Fibroblast of the aortic adventitia (primary cell): Measurements from ENCODE around the gene GPC5. TPM values are rescaled to one million over a fixed set of nuclear protein-coding genes. Genes with fewer than 3 reads are reported as not detected.

Experiments used
- DNase-seq: peaks from one replicate; pipeline ENCODE4 v3.0.0-alpha.2; 2010; ENCODE audit warnings: low read depth
- H3K4me3 ChIP-seq: 2 replicates; pipeline ENCODE4 v1.5.1; 2011; ENCODE audit warnings: low read depth, mild to moderate bottlenecking, control low read depth, low read length, moderate library complexity
- CTCF ChIP-seq: IDR thresholded peaks from 2 replicates; pipeline ENCODE4 v1.5.1; 2011; ENCODE audit warnings: mild to moderate bottlenecking, low read length, control low read depth, inconsistent platforms; ENCODE audit not compliant: insufficient read depth
- total RNA-seq: library from RNA; depleted of rRNA; stranded (reverse); fragments of >200 nt; gene quantifications from 2 replicates; pipeline ENCODE4 v1.2.3, GENCODE V29; 2012; ENCODE audit warnings: low replicate concordance

Gene GPC5
- total RNA-seq, 1 donor, result 0.18 TPM

DNA sequence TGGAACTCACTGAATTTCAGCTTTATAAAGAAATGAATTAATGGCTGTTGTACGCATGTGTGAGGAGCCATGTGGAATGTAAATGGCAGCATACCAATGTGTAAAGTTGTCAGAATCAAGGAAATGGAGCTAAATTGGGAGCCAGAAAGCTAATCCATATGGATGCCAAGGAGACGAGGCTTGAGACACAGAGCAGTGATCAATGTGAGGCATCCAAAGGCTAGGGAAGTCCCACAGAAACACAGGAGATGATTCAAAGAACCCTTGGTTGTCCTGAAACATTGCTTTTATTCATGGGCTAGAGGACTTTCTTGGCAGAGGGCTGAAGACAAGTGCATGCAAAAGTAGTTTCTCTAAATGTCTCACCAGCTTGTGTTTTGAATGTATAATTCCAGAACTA is 1271.7 kb downstream of the GPC5 start:
- H3K4me3 ChIP-seq, result no peak overlapping the region
- DNase-seq, result no peak
- no peak for TF ChIP-seq CTCF

DNA sequence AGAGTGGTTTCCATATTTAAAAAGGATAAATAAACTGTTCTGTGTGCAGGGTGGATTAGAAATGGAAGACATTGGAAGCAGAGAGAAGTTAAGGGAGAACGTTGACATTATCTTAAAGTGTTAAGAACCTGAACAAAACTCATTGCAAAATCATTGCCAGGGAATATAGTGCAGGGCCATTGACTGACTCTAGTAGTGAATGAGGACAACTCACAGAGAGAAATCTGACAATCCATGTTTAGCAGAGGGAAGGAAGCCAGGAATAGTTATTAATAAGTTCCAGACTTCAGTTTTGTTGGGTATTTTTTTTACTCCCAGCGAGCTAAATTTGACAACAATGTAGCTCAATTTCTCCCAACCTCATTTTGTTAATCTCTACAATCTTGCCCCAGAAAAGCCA is 1273.4 kb downstream of the GPC5 start:
- TF ChIP-seq CTCF, result no peak
- DNase-seq, result no peak
- H3K4me3 ChIP-seq, result no peak overlapping the region

DNA sequence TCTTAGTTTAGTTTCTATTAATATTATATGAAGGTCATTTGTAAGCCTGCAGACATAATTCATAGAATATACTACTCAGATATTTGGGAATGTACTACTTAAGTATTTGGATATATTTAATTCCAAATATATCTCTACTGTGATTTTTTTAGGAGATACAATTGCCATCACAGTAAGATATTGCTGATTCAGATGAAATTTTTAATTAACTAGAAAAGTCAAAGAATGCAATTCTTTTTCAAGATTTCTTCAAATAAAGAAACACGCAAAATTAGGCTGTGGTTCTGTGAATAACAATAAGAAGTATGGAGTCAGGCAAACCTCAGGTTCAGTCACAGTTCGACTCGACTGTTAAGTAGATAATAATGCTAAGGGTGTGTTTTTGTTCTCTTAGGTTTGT is 1277.8 kb downstream of the GPC5 start:
- H3K4me3 ChIP-seq, result no peak overlapping the region
- DNase-seq, result no peak
- no peak for TF ChIP-seq CTCF

DNA sequence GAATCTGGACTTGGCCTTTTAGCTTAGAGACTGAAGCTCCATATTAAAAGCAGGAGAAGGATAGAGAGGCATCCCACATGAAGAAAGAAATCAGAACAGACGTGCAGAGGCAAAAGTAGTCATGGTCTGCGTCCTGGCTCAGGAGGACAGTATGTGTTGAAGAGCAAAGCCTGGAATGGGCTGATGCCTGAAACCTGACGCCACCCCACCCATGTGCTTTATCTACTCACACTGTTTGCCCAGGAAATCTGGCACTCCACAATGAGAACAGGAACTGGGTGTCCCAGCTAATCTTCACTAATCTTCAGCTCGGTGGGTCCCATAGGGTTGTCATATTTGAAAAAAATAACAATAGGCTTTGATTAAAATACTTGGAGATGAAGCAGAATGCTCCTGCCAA is 1279.2 kb downstream of the GPC5 start:
- TF ChIP-seq CTCF, result no peak
- no peak overlapping the region for H3K4me3 ChIP-seq
- DNase-seq, result no peak

DNA sequence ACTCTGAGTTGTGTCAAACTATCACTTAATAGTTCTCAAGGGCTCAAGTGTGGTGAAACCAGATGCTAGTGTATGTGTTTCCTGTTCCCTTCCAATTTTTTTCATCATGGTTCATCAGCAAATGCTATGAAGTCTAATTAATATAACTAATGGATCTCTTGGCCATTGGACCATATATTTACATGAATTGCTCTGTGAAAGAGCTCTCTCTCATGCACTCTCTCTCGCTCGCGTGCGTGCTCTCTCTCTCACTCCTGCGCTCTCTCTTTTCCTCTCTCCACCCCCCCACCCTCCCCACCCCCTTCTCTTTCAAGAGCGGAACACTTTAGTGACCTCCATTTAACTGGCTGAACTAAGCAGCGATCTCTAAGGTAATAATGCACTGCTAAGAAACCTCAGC is 1281.2 kb downstream of the GPC5 start:
- DNase-seq, result no peak
- TF ChIP-seq CTCF, result no peak

DNA sequence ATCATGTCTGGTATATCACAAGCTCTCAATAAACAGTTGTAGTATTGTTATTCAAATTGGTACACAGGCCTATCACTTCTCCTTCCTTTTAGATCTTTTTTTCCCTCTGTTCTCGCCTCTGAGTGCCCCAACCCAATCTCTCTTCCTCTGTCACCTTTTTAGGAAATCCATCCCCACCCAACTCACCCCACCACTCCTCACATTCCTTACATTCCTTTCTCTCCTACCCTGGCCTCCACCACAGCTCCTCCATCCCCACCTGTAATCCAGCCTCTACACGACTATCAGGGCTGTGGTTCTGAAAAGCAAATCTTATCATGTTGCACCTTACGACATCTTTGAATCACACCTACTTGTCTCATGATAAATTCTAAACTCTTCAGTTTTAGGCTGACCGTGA is 1282.8 kb downstream of the GPC5 start:
- no peak for TF ChIP-seq CTCF

More for the DNA sequence above, 1281.2 kb downstream of the GPC5 start:
- H3K4me3 ChIP-seq, result no peak overlapping the region

DNA sequence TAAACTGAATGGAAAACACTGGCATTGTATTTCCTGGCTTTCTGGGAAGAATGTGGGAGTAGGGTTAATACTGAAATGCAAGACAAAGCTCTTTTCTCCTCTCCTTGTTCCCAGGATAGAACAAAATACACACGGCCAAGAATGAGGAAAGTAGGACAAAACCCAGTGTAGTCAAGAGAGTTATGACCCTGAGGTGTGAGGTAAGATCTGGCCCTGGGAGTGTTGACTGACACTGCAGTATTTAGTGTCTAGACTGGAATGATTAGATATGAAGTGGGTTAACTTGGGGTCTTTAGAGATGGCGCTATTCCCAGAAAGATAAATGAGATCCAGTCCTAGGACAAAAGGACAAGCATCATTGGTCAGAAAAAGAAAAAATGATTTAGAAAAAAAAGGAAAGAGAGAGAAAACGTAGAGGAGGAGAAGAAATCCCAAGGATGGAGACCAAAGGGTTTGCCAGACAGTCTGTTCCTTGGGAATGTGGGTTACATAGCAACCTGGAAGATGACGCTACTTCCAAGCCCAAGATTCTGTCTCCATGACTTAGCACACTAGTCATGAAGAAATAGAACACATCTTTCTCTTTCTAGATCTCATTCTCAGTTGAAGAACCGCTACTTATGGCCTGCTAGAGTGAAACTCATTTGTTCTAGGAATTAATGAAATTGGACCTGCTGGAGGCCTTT is 1284.6 kb downstream of the GPC5 start:
- TF ChIP-seq CTCF, result no peak
- no peak overlapping the region for H3K4me3 ChIP-seq

More for the DNA sequence above, 1282.8 kb downstream of the GPC5 start:
- H3K4me3 ChIP-seq, result no peak overlapping the region
- no peak for DNase-seq

More for the DNA sequence above, 1284.6 kb downstream of the GPC5 start:
- DNase-seq, result peak; percentile 19
